Neuronal stem cell (in vitro differentiated cells): Measurements from ENCODE around the gene ZNF621.

Experiments
- DNase-seq: peaks from one replicate; pipeline ENCODE4 v3.0.0-alpha.2; 2013; ENCODE audit warnings: low spot score
- H2AFZ ChIP-seq: one replicate; pipeline ENCODE4 v1.6.1; 2013; ENCODE audit warnings: mild to moderate bottlenecking, low read length, inconsistent platforms
- H2AK5ac ChIP-seq: 2 replicates; pipeline ENCODE4 v1.6.1; 2013; ENCODE audit warnings: low read depth, mild to moderate bottlenecking, inconsistent platforms, low read length, moderate library complexity, mixed read lengths
- H2BK120ac ChIP-seq: 2 replicates; pipeline ENCODE4 v1.6.1; 2013; ENCODE audit warnings: low read depth, mild to moderate bottlenecking, inconsistent platforms, low read length, moderate library complexity, mixed read lengths
- H2BK12ac ChIP-seq: one replicate; pipeline ENCODE4 v1.6.1; 2013; ENCODE audit warnings: low read length, inconsistent platforms
- H2BK15ac ChIP-seq: 2 replicates; pipeline ENCODE4 v1.6.1; 2013; ENCODE audit warnings: mild to moderate bottlenecking, low read length, inconsistent platforms, mixed read lengths
- H2BK5ac ChIP-seq: one replicate; pipeline ENCODE4 v1.6.1; 2013; ENCODE audit warnings: inconsistent platforms, mild to moderate bottlenecking, low read length, moderate library complexity
- H3K14ac ChIP-seq: one replicate; pipeline ENCODE4 v1.6.1; 2013; ENCODE audit warnings: low read length, inconsistent platforms
- H3K18ac ChIP-seq: 2 replicates; pipeline ENCODE4 v1.6.1; 2013; ENCODE audit warnings: low read length, inconsistent platforms
- H3K23ac ChIP-seq: 2 replicates; pipeline ENCODE4 v1.6.1; 2013; ENCODE audit warnings: low read depth, mild to moderate bottlenecking, mixed read lengths, low read length, inconsistent platforms; ENCODE audit not compliant: poor library complexity
- H3K27ac ChIP-seq: replicated peaks from 3 replicates; pipeline ENCODE4 v1.5.1; 2013; ENCODE audit warnings: low read length, inconsistent platforms
- H3K27me3 ChIP-seq, 3 experiments: 2 replicates each; pipeline ENCODE4 v1.6.1; 2013; ENCODE audit warnings: low read length in 3 of 3, mild to moderate bottlenecking in 2 of 3, inconsistent platforms in 1 of 3, low read depth in 1 of 3, mixed read lengths in 1 of 3, moderate library complexity in 1 of 3; ENCODE audit not compliant: control insufficient read depth in 3 of 3, insufficient read depth in 3 of 3
- H3K36me3 ChIP-seq, 2 donors: replicated peaks in 1 of 2; 2 replicates each; pipeline ENCODE4 v1.6.1; 2013; ENCODE audit warnings: low read length in 2 of 2; ENCODE audit not compliant: control insufficient read depth in 2 of 2, insufficient read depth in 2 of 2
- H3K4ac ChIP-seq: 2 replicates; pipeline ENCODE4 v1.6.1; 2013; ENCODE audit warnings: inconsistent platforms, mild to moderate bottlenecking, low read length, moderate library complexity
- H3K4me1 ChIP-seq, 2 donors: 1 replicate in 1 of 2; 2 replicates in 1 of 2; pipeline ENCODE4 v1.6.1; 2013; ENCODE audit warnings: low read length in 2 of 2, low read depth in 1 of 2; ENCODE audit not compliant: control insufficient read depth in 2 of 2, insufficient read depth in 1 of 2
- H3K4me2 ChIP-seq: one replicate; pipeline ENCODE4 v1.6.1; 2013; ENCODE audit warnings: mild to moderate bottlenecking, low read length, inconsistent platforms; ENCODE audit not compliant: insufficient read depth, poor library complexity, severe bottlenecking
- H3K4me3 ChIP-seq, 2 donors: 2 replicates each; pipeline ENCODE4 v1.5.1; 2013; ENCODE audit warnings: low read length in 2 of 2, mild to moderate bottlenecking in 2 of 2, inconsistent platforms in 1 of 2, moderate library complexity in 1 of 2
- H3K79me1 ChIP-seq: one replicate; pipeline ENCODE4 v1.6.1; 2013; ENCODE audit warnings: low read depth, mild to moderate bottlenecking, inconsistent platforms, low read length, moderate library complexity
- H3K9ac ChIP-seq: one replicate; pipeline ENCODE4 v1.6.1; 2013; ENCODE audit warnings: mild to moderate bottlenecking, low read depth, low read length, inconsistent platforms; ENCODE audit not compliant: poor library complexity
- H3K9me3 ChIP-seq, 2 donors: replicated peaks in 1 of 2; 2 replicates each; pipeline versions ENCODE3 to v1.6.1; 2013; ENCODE audit warnings: low read length in 2 of 2, mild to moderate bottlenecking in 2 of 2, inconsistent platforms in 1 of 2, low read depth in 1 of 2, mixed read lengths in 1 of 2, moderate library complexity in 1 of 2; ENCODE audit not compliant: control insufficient read depth in 2 of 2, insufficient read depth in 1 of 2
- H4K8ac ChIP-seq: one replicate; pipeline ENCODE4 v1.6.1; 2013; ENCODE audit warnings: low read depth, mild to moderate bottlenecking, inconsistent platforms, low read length, moderate library complexity
- H4K91ac ChIP-seq: one replicate; pipeline ENCODE4 v1.6.1; 2013; ENCODE audit warnings: low read length, low read depth, mild to moderate bottlenecking, inconsistent platforms; ENCODE audit not compliant: poor library complexity
- WGBS, 2 donors: extraction: QIAGEN DNeasy Blood & Tissue Kit; methylation state at CpG; one replicate each; pipeline ENCODE4 v1.1.7; 2013; ENCODE audit warnings: missing lambda C conversion rate in 2 of 2, mixed read lengths in 1 of 2; ENCODE audit not compliant: insufficient read length in 2 of 2, insufficient replicate concordance in 1 of 2; ENCODE audit errors: extremely low coverage in 2 of 2; 5-methylcytosine and 5-hydroxymethylcytosine counted together

The ZNF621 gene

GRCh38 chr3:40532252-40532651, 7.5 kb downstream of the ZNF621 start:
- Histone ChIP-seq H4K8ac (no peak overlapping the region), H3K14ac (no peak overlapping the region), H3K27ac (no peak overlapping the region), H2AK5ac (no peak overlapping the region), H3K4me2 (no peak overlapping the region), H3K4me3 (no peak overlapping the region), H3K18ac (no peak overlapping the region), H2AFZ (no peak overlapping the region), H3K79me1 (no peaks in the 10 kb centered on the region), H3K23ac (no peak overlapping the region), H2BK15ac (no peak overlapping the region), H3K9ac (no peak overlapping the region), H4K91ac (no peak overlapping the region), H2BK5ac (no peak overlapping the region), H3K36me3 (peaks cover 33 to 99% of the 10 kb centered on the region in 2 donors), H3K4ac (no peak overlapping the region), H2BK12ac (no peak overlapping the region), H3K9me3 (peaks cover 8 to 56% of the 10 kb centered on the region in 2 donors), H3K27me3 (no peaks in the 10 kb centered on the region), H2BK120ac (no peak overlapping the region), H3K4me1 (no peaks in the 10 kb centered on the region)
- no CpG with 5 or more reads among the region's 5 CpGs for WGBS, 2 donors
- DNase-seq, result no peak

GRCh38 chr3:40534283-40534682, 9.5 kb downstream of the ZNF621 start:
- Histone ChIP-seq H3K4me3 (no peak overlapping the region), H3K36me3 (peaks cover 40 to 95% of the 10 kb centered on the region in 2 donors), H2AK5ac (no peak overlapping the region), H4K91ac (no peak overlapping the region), H4K8ac (no peak overlapping the region), H2AFZ (no peak overlapping the region), H2BK120ac (no peak overlapping the region), H3K23ac (no peak overlapping the region), H3K4ac (no peak overlapping the region), H3K4me2 (no peak overlapping the region), H3K79me1 (no peaks in the 10 kb centered on the region), H3K27ac (no peak overlapping the region), H3K18ac (no peak overlapping the region), H3K9me3 (peaks cover 13 to 70% of the 10 kb centered on the region in 2 donors), H3K4me1 (no peaks in the 10 kb centered on the region), H3K14ac (no peak overlapping the region), H2BK15ac (no peak overlapping the region), H3K27me3 (no peaks in the 10 kb centered on the region), H3K9ac (no peak overlapping the region), H2BK12ac (no peak overlapping the region), H2BK5ac (no peak overlapping the region)
- DNase-seq, result no peak

GRCh38 chr3:40546816-40547215, 22.1 kb downstream of the ZNF621 start:
- no peak overlapping the region for H2BK120ac ChIP-seq
- no peaks in the 10 kb centered on the region for H3K27me3 ChIP-seq
- no peak overlapping the region for H2BK15ac ChIP-seq
- H3K9me3 ChIP-seq, result no peaks in the 10 kb centered on the region
- H3K4ac ChIP-seq, result no peak overlapping the region
- H3K23ac ChIP-seq, result no peak overlapping the region
- DNase-seq, result no peak
- no peaks in the 10 kb centered on the region for H3K36me3 ChIP-seq
- no peak overlapping the region for H2AK5ac ChIP-seq
- H4K8ac ChIP-seq, result no peak overlapping the region
- no peak overlapping the region for H3K9ac ChIP-seq
- peak overlapping the region; percentile 59 for H3K27ac ChIP-seq
- no CpG with 5 or more reads among the region's 1 CpG for WGBS, 2 donors
- no peak overlapping the region for H4K91ac ChIP-seq
- no peak overlapping the region for H2BK12ac ChIP-seq
- no peak overlapping the region for H3K4me3 ChIP-seq
- no peak overlapping the region for H3K18ac ChIP-seq
- no peak overlapping the region for H2BK5ac ChIP-seq
- no peak overlapping the region for H3K4me2 ChIP-seq
- H2AFZ ChIP-seq, result no peak overlapping the region
- H3K4me1 ChIP-seq, result peaks cover 5 to 6% of the 10 kb centered on the region in 2 donors
- peaks cover 1% of the 10 kb centered on the region for H3K79me1 ChIP-seq
- H3K14ac ChIP-seq, result no peak overlapping the region

GRCh38 chr3:40550167-40550566, 25.4 kb downstream of the ZNF621 start:
- Histone ChIP-seq H3K4me2 (no peak overlapping the region), H3K27me3 (no peaks in the 10 kb centered on the region), H2BK12ac (no peak overlapping the region), H2BK120ac (no peak overlapping the region), H2BK5ac (no peak overlapping the region), H3K4me3 (no peak overlapping the region), H3K9ac (no peak overlapping the region), H3K79me1 (peaks cover 1% of the 10 kb centered on the region), H3K36me3 (no peaks in the 10 kb centered on the region), H3K14ac (no peak overlapping the region), H3K9me3 (no peaks in the 10 kb centered on the region), H3K4me1 (peaks cover 5 to 6% of the 10 kb centered on the region in 2 donors), H4K91ac (no peak overlapping the region), H3K18ac (no peak overlapping the region), H3K27ac (no peak overlapping the region), H2AK5ac (no peak overlapping the region), H2AFZ (no peak overlapping the region), H2BK15ac (no peak overlapping the region), H3K23ac (no peak overlapping the region), H4K8ac (no peak overlapping the region), H3K4ac (no peak overlapping the region)
- WGBS, 2 donors, result no CpG with 5 or more reads among the region's 1 CpG
- DNase-seq, result no peak
